ENCODE results near the gene VEPH1.
A peak's percentile ranks its signal among the peaks of the same experiment; 100 is the strongest.
"Not testable (repeated sequence)": the region's sequence is repeated elsewhere in the genome, so short reads cannot be mapped to it uniquely, and the experiment has no call there.

The VEPH1 gene

GRCh38 chr3:157335233-157336076 is 167.8 kb downstream of the VEPH1 start:
- DNase-seq = peak; percentile 76

- peak; percentile 79 for DNase-seq
Measured at GRCh38 chr3:157333551-157333991, 169.6 kb downstream of the VEPH1 start.

GRCh38 chr3:157330206-157330605 is 173.0 kb downstream of the VEPH1 start:
- no peak for DNase-seq

- DNase-seq = peak; percentile 16
Measured at GRCh38 chr3:157329551-157329950, 173.7 kb downstream of the VEPH1 start.

- no peak for DNase-seq
Measured at GRCh38 chr3:157327837-157328236, 175.4 kb downstream of the VEPH1 start.

- no peak for DNase-seq
Measured at GRCh38 chr3:157327018-157327417, 176.2 kb downstream of the VEPH1 start.

- not testable (repeated sequence) for DNase-seq
Measured at GRCh38 chr3:157324869-157325268, 178.3 kb downstream of the VEPH1 start.

GRCh38 chr3:157323360-157323759 is 179.9 kb downstream of the VEPH1 start:
- DNase-seq = no peak

- no peak for DNase-seq
Measured at GRCh38 chr3:157319672-157320071, 183.5 kb downstream of the VEPH1 start.

GRCh38 chr3:157318639-157319288 is 184.5 kb downstream of the VEPH1 start:
- no peak for DNase-seq

- peak; percentile 15 for DNase-seq
Measured at GRCh38 chr3:157317895-157318294, 185.3 kb downstream of the VEPH1 start.

GRCh38 chr3:157313186-157313585 is 190.0 kb downstream of the VEPH1 start:
- DNase-seq = no peak

- DNase-seq = peak; percentile 21
Measured at GRCh38 chr3:157312376-157312745, 190.9 kb downstream of the VEPH1 start.

- peak; percentile 92 for DNase-seq
Measured at GRCh38 chr3:157311633-157312375, 191.4 kb downstream of the VEPH1 start.

GRCh38 chr3:157310329-157311052 is 192.7 kb downstream of the VEPH1 start:
- no peak for DNase-seq

- DNase-seq = no peak
Measured at GRCh38 chr3:157306502-157306901, 196.7 kb downstream of the VEPH1 start.

GRCh38 chr3:157305392-157305791 is 197.8 kb downstream of the VEPH1 start:
- no peak for DNase-seq

GRCh38 chr3:157301755-157302154 is 201.5 kb downstream of the VEPH1 start:
- no peak for DNase-seq

- no peak for DNase-seq
Measured at GRCh38 chr3:157300981-157301663, 202.1 kb downstream of the VEPH1 start.

- DNase-seq = no peak
Measured at GRCh38 chr3:157300094-157300493, 203.1 kb downstream of the VEPH1 start.

GRCh38 chr3:157297328-157297915 is 205.8 kb downstream of the VEPH1 start:
- DNase-seq = no peak

GRCh38 chr3:157294953-157295352 is 208.3 kb downstream of the VEPH1 start:
- DNase-seq = no peak

Data from EL (cell line).